Activated CD8-positive, alpha-beta T cell treated with anti-CD3 and anti-CD28 coated beads, Interleukin-2, amount 10 ng/mL, durations not matched to agents 7 days and 5 days (primary cell): ENCODE measurements around the gene CASQ2. TPM values are rescaled to one million over a fixed set of nuclear protein-coding genes. Genes with fewer than 3 reads are reported as not detected.
A peak's percentile ranks its signal among the peaks of the same experiment; 100 is the strongest.
"Not testable (repeated sequence)": the region's sequence is repeated elsewhere in the genome, so short reads cannot be mapped to it uniquely, and the experiment has no call there.

Source experiments
- ATAC-seq: fragments of 150-1000 bp; cut with Tn5 transposase; one replicate; pipeline ENCODE4 v1.10.0; 2021; ENCODE audit warnings: moderate library complexity
- CTCF ChIA-PET: fragments of 350-600 bp; sonication (Branson Sonifier 250); formaldehyde crosslinking; loops from one replicate; lab custom pipeline; 2021; ENCODE audit warnings: antibody characterized with exemption; lab: Charles Lee
- POLR2A ChIA-PET: fragments of 350-600 bp; sonication (Branson Sonifier 250); formaldehyde crosslinking; loops from one replicate; lab custom pipeline; 2021; ENCODE audit warnings: antibody characterized with exemption; lab: Charles Lee
- DNase-seq: peaks from one replicate; pipeline ENCODE4 v3.0.0-alpha.2; 2020
- H3K27ac Mint-ChIP-seq: one replicate; pipeline ENCODE4 v1.8.0; 2021; ENCODE audit warnings: mild to moderate bottlenecking, mixed read lengths
- H3K27me3 Mint-ChIP-seq: one replicate; pipeline ENCODE4 v1.8.0; 2021; ENCODE audit warnings: low read depth, mixed read lengths
- H3K36me3 Mint-ChIP-seq: one replicate; pipeline ENCODE4 v1.8.0; 2021; ENCODE audit warnings: low read depth, mixed read lengths
- H3K4me1 Mint-ChIP-seq: one replicate; pipeline ENCODE4 v1.8.0; 2021; ENCODE audit warnings: low read depth, mixed read lengths
- H3K4me3 Mint-ChIP-seq: one replicate; pipeline ENCODE4 v1.8.0; 2021; ENCODE audit warnings: mild to moderate bottlenecking, mixed read lengths
- H3K9me3 Mint-ChIP-seq: one replicate; pipeline ENCODE4 v1.8.0; 2022; ENCODE audit warnings: mixed read lengths; ENCODE audit not compliant: insufficient read depth
- total RNA-seq, 2 experiments: library from RNA; stranded (reverse); gene quantifications; one replicate each; pipeline ENCODE4 v1.2.3, GENCODE V29; 2021

Gene CASQ2
- total RNA-seq, 2 experiments from 2014 or later, result not detected

GRCh38 chr1:115779075-115779474 is 10.6 kb upstream of the CASQ2 start:
- H3K4me1 Mint-ChIP-seq, H3K4me3 Mint-ChIP-seq, CTCF ChIA-PET, H3K27ac Mint-ChIP-seq, POLR2A ChIA-PET, ATAC-seq, H3K9me3 Mint-ChIP-seq, H3K36me3 Mint-ChIP-seq, DNase-seq: not testable (repeated sequence)
- H3K27me3 Mint-ChIP-seq, result peaks cover 11% of the 10 kb centered on the region

- H3K4me1 Mint-ChIP-seq, result no peaks in the 10 kb centered on the region
- no peaks in the 10 kb centered on the region for H3K9me3 Mint-ChIP-seq
- peaks cover 3% of the 10 kb centered on the region for H3K27me3 Mint-ChIP-seq
- DNase-seq (peak; percentile 34), ATAC-seq (peak; percentile 64)
- POLR2A ChIA-PET, result no interaction called here
- no peak overlapping the region for H3K4me3 Mint-ChIP-seq
- no peaks in the 10 kb centered on the region for H3K36me3 Mint-ChIP-seq
- H3K27ac Mint-ChIP-seq, result no peak overlapping the region
- CTCF ChIA-PET, result interaction anchor here (0.8 to 3.0 kb wide), 11 partner anchors 8 to 249 kb away, joined by 3 to 13 read pairs (median 5); no protein-coding TSS in a partner anchor
These were observed 3.4 kb upstream of the CASQ2 start for GRCh38 chr1:115771847-115772457.

- Mint-ChIP-seq H3K27ac (no peak overlapping the region), H3K27me3 (peaks cover 3% of the 10 kb centered on the region)
These were observed 2.8 kb upstream of the CASQ2 start for GRCh38 chr1:115771094-115771846.

DNA sequence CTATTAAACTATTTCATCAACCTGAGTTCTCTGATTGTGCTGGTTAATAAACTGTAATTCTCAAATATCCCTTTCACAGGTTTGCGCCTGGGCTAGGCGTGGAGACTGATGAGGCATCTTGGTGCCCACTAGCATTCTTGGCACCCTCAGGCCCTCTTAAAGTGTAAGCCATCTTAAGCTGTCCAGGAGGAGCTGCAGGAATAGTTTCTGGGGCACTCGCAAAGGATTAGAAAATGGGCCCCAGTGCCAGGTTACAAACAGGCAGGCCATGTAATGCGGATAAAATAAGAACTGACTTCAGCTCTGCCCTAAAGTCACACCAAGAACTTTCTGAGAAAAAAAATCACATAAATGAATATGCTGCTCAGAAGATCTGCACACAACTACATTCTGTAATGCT is 1.1 kb downstream of the CASQ2 start:
- ChIA-PET CTCF (no interaction called here), POLR2A (no interaction called here)
- DNase-seq (no peak), ATAC-seq (no peak)
- no peak overlapping the region for H3K27ac Mint-ChIP-seq
- H3K4me1 Mint-ChIP-seq, result no peaks in the 10 kb centered on the region
- H3K36me3 Mint-ChIP-seq, result no peaks in the 10 kb centered on the region
- H3K4me3 Mint-ChIP-seq, result no peak overlapping the region
- H3K9me3 Mint-ChIP-seq, result no peaks in the 10 kb centered on the region
- H3K27me3 Mint-ChIP-seq, result no peaks in the 10 kb centered on the region

More at GRCh38 chr1:115771094-115771846, 2.8 kb upstream of the CASQ2 start:
- no peaks in the 10 kb centered on the region for H3K36me3 Mint-ChIP-seq
- DNase-seq (no peak), ATAC-seq (no peak)
- H3K4me3 Mint-ChIP-seq, result no peak overlapping the region
- ChIA-PET POLR2A (no interaction called here), CTCF (interaction anchor here (0.8 to 3.0 kb wide), 12 partner anchors 8 to 249 kb away, joined by 3 to 13 read pairs (median 5); no protein-coding TSS in a partner anchor)
- H3K9me3 Mint-ChIP-seq, result no peaks in the 10 kb centered on the region
- H3K4me1 Mint-ChIP-seq, result no peaks in the 10 kb centered on the region

- H3K4me3 Mint-ChIP-seq, result no peak overlapping the region
- ChIA-PET POLR2A (no interaction called here), CTCF (interaction anchor here (1.2 to 1.8 kb wide), 3 partner anchors 8 to 154 kb away, joined by 3 to 6 read pairs (median 3); no protein-coding TSS in a partner anchor)
- no peak for ATAC-seq
- H3K9me3 Mint-ChIP-seq, result no peaks in the 10 kb centered on the region
- no peak overlapping the region for H3K27ac Mint-ChIP-seq
- H3K27me3 Mint-ChIP-seq, result no peaks in the 10 kb centered on the region
- no peak for DNase-seq
- no peaks in the 10 kb centered on the region for H3K4me1 Mint-ChIP-seq
- no peaks in the 10 kb centered on the region for H3K36me3 Mint-ChIP-seq
These were observed 3.4 kb downstream of the CASQ2 start for GRCh38 chr1:115765091-115765490.

DNA sequence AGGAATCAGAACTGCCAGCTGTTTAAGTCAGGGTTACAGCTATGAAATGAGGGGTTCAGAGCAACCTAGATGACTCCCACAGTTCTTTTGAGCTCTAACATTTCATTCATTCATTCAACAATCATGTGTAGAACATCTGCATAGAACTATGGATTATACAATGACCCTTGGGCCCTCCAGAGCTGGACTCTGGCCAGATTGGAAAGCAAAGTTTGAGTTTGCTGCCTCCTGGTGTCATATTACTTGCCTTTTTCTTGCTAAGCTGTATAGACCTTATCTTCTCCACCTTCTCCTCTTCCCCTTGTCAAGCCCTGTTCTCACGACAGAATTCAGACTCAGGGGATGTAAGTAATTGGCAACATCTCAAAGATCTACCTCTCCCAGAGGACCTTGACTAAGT is 4.0 kb downstream of the CASQ2 start:
- H3K27me3 Mint-ChIP-seq, result no peaks in the 10 kb centered on the region
- ATAC-seq, result no peak
- ChIA-PET CTCF (interaction anchor here (1.1 to 1.8 kb wide), 4 partner anchors 9 to 256 kb away, joined by 3 to 6 read pairs (median 3); no protein-coding TSS in a partner anchor), POLR2A (no interaction called here)
- no peaks in the 10 kb centered on the region for H3K4me1 Mint-ChIP-seq
- H3K27ac Mint-ChIP-seq, result no peak overlapping the region
- H3K9me3 Mint-ChIP-seq, result no peaks in the 10 kb centered on the region
- H3K4me3 Mint-ChIP-seq, result no peak overlapping the region
- no peak for DNase-seq
- no peaks in the 10 kb centered on the region for H3K36me3 Mint-ChIP-seq

DNA sequence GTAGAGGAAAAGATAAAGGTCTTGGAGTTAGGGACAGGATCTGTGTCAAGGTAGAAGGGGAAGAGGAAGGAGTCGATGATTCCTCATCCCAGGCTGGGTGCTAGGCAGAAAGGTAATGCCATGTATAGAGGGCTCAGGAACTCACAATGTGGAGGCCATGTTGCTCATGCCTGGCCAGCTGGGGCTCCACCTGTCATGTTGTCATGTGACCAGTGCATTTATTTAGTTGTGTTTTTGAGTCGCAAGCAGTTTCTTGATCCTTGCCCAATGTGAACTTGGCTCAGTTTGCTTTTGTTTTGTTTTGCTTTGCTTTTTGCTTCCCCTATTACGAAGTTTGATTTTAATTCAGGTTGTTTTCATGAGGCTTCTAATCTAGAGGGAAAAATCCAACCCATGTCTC is 5.7 kb downstream of the CASQ2 start:
- H3K4me3 Mint-ChIP-seq, result no peak overlapping the region
- H3K36me3 Mint-ChIP-seq, result no peaks in the 10 kb centered on the region
- H3K9me3 Mint-ChIP-seq, result no peaks in the 10 kb centered on the region
- ChIA-PET CTCF (interaction anchor here (1.4 to 1.9 kb wide), 2 partner anchors 9 to 154 kb away, joined by 3 to 4 read pairs; no protein-coding TSS in a partner anchor), POLR2A (no interaction called here)
- ATAC-seq (no peak), DNase-seq (no peak)
- peaks cover 3% of the 10 kb centered on the region for H3K27me3 Mint-ChIP-seq
- no peak overlapping the region for H3K27ac Mint-ChIP-seq
- H3K4me1 Mint-ChIP-seq, result no peaks in the 10 kb centered on the region

DNA sequence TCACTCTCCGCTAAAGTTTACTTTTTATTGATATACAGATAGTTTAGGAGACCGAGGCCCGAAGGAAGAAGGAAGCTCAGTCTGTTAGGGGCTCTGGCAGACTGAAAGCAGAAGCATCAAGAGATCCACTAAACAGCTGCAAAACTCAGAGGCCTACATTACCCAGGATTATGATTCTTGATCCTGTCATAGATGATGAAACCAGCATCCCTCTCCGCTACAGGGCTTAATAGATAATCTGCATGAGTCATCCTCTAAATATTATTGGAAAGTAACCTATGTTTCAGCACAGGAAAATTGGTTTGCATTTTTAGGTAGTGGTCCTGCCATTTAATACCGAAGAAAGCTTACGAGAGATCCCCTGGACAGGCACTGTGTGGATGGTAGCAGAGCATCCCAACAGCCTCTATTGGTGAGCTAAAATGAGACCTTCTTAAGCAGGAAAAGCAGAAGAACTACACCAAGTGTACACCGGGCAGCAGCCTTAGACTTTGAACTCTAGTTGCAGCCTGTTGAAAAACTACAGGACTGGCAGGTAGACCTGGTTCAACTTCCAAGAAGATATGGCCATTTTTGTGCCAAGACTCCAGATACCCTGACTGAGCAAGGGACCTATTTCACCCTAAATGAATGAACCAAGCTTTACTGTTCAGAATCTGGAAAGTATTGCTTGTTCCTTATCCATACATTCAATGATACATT is 6.8 kb downstream of the CASQ2 start:
- ATAC-seq (no peak), DNase-seq (no peak)
- H3K4me1 Mint-ChIP-seq, result no peaks in the 10 kb centered on the region
- no peak overlapping the region for H3K27ac Mint-ChIP-seq
- POLR2A ChIA-PET, result no interaction called here
- H3K4me3 Mint-ChIP-seq, result no peak overlapping the region
- H3K36me3 Mint-ChIP-seq, result no peaks in the 10 kb centered on the region
- CTCF ChIA-PET, result interaction anchor here (1.4 to 1.9 kb wide), 2 partner anchors 10 to 153 kb away, joined by 3 to 4 read pairs; no protein-coding TSS in a partner anchor
- H3K27me3 Mint-ChIP-seq, result peaks cover 3% of the 10 kb centered on the region
- no peaks in the 10 kb centered on the region for H3K9me3 Mint-ChIP-seq

- peaks cover 3% of the 10 kb centered on the region for H3K27me3 Mint-ChIP-seq
- H3K9me3 Mint-ChIP-seq, result no peaks in the 10 kb centered on the region
- POLR2A ChIA-PET, result no interaction called here
- no peaks in the 10 kb centered on the region for H3K36me3 Mint-ChIP-seq
- CTCF ChIA-PET, result no interaction called here
- H3K27ac Mint-ChIP-seq, result no peak overlapping the region
- H3K4me1 Mint-ChIP-seq, result no peaks in the 10 kb centered on the region
- H3K4me3 Mint-ChIP-seq, result no peak overlapping the region
- ATAC-seq (no peak), DNase-seq (no peak)
These were observed 10.7 kb downstream of the CASQ2 start for GRCh38 chr1:115757856-115758255.

- ChIA-PET POLR2A (interaction anchor here (0.7 kb wide), 1 partner anchor 345 kb away, joined by 3 read pairs; no protein-coding TSS in a partner anchor), CTCF (no interaction called here)
These were observed 11.2 kb downstream of the CASQ2 start for GRCh38 chr1:115757326-115757725.

DNA sequence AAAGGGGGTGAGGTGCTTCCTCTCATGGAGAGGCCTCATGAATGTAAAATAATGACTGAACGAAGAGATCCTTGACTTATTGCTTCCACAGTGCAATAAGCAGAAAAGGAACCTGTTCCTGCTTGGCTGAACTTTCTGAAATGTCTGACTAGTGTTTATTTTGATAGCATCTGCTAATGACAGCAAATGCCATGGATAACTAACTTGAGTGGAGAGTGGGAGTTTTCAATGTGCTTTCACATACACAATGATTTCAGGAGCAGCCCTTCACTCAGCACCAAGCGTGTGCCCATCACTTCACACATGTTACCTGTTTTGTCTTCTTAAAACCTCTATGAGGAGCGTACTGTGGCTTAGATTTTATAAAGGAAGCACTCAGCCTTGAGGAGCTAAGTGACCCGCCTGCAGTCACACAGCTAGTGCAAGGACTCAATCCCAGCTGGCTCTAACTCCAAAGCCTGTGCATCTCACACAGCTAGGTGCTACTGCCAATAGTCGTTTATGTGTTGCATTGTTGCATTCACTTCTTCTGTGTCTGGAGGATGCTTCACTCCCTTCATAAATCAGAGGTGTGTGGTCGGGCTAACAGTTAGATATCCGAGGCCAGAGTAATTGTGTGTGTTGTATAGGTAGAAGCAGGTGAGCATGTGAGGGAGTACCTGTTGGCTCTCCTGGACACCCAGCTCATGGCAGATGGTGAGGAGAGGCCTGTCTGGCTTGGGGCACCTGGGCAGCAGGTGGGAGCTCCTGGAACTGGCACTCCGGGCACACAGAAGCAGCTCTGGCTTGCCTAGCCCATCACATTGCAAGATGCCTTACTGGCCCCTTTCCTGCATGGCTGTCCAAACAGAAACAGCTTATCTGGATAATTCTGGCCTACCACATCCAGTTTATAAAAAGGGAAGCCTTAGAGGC is 12.8 kb downstream of the CASQ2 start:
- DNase-seq (no peak), ATAC-seq (no peak)
- no peaks in the 10 kb centered on the region for H3K9me3 Mint-ChIP-seq
- ChIA-PET POLR2A (no interaction called here), CTCF (interaction anchor here (1.4 kb wide), 1 partner anchor 265 kb away, joined by 3 read pairs; no protein-coding TSS in a partner anchor)
- no peaks in the 10 kb centered on the region for H3K36me3 Mint-ChIP-seq
- H3K27ac Mint-ChIP-seq, result no peak overlapping the region
- H3K4me1 Mint-ChIP-seq, result no peaks in the 10 kb centered on the region
- H3K4me3 Mint-ChIP-seq, result no peak overlapping the region
- peaks cover 3% of the 10 kb centered on the region for H3K27me3 Mint-ChIP-seq

More at GRCh38 chr1:115757326-115757725, 11.2 kb downstream of the CASQ2 start:
- Mint-ChIP-seq H3K4me3 (no peak overlapping the region), H3K36me3 (no peaks in the 10 kb centered on the region), H3K27me3 (peaks cover 3% of the 10 kb centered on the region), H3K27ac (no peak overlapping the region), H3K9me3 (no peaks in the 10 kb centered on the region), H3K4me1 (no peaks in the 10 kb centered on the region)
- ATAC-seq (no peak), DNase-seq (no peak)
